ENCODE results near the gene RAB12.
A peak's percentile ranks its signal among the peaks of the same experiment; 100 is the strongest.

The RAB12 gene

DNA sequence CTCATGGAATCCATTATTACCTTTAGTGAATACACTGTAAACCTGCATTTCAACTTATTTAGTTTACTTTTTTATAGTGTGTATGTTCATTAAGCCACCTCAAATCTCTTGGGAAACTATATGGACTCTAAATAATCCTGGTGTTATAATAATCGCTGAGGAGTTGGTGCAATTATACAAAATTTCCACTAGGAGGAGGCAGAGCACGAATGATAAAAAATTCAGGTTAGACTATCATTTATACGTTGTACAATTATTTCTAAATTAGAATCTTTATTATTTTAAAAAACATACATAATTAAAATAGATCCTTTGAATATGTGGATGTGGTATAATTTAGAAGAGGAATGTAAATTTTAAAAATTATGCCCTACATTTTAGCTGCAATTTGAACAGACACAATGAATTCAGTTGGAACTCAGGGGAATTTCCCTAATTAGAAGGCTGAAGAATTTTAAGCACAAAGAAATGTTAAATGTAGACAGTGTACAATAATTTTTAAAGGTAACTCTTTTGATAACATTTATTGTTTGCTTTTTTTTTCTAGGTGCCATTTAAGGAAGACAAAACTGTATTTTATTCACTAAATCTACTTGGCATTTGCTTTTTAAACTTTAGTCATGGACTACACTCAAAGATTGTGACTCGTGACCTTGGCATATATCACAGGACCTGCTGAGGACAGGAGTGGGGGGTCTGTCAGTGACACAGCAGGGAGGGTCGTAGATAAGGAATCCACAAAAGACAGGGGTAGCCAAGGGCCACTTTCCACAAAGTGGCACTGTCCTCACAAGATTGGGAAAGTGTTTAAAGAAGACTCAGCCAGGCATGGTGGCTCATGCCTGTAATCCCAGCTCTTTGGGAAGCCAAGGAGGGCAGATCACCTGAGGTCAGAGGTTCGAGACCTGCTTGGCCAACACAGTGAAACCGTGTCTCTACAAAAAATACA, 45.5 kb downstream of the RAB12 start:
- TF ChIP-seq, protein P1, sequence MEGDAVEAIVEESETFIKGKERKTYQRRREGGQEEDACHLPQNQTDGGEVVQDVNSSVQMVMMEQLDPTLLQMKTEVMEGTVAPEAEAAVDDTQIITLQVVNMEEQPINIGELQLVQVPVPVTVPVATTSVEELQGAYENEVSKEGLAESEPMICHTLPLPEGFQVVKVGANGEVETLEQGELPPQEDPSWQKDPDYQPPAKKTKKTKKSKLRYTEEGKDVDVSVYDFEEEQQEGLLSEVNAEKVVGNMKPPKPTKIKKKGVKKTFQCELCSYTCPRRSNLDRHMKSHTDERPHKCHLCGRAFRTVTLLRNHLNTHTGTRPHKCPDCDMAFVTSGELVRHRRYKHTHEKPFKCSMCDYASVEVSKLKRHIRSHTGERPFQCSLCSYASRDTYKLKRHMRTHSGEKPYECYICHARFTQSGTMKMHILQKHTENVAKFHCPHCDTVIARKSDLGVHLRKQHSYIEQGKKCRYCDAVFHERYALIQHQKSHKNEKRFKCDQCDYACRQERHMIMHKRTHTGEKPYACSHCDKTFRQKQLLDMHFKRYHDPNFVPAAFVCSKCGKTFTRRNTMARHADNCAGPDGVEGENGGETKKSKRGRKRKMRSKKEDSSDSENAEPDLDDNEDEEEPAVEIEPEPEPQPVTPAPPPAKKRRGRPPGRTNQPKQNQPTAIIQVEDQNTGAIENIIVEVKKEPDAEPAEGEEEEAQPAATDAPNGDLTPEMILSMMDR (IDR thresholded peaks at IDR 0.05; ENCODE audit: low read depth, low read length, poor library complexity, severe bottlenecking) = peak; percentile 58
- TF ChIP-seq EZH2phosphoT487 (IDR thresholded peaks at IDR 0.05; ENCODE audit: borderline replicate concordance, low read length) = no peak

DNA sequence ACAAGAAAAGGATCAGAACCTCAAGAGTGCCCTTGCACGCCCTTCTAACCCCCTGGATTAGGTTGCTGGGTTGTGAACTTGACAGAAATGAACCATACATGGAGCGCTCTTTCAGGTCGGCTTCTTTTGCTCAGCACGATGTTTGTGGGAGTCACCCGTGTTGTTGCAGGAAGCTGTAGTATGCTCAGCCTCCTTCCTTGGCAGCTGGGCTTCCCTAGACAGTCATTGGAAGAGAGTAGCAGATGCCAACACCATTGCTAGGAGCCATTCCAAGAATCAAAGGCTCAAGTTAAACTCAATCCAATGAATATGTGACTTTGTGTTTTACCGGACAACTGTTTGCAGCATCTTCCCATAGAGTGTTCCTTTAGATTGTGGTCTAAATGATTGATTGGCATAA, 47.0 kb downstream of the RAB12 start:
- H3K9me2 ChIP-seq (replicated peaks; ENCODE audit: control insufficient read depth, low read length) = no peaks in the 10 kb centered on the region
- no peak overlapping the region for H3K4me2 ChIP-seq (ENCODE audit: low read length)
- no peaks in the 10 kb centered on the region for H3K9me3 ChIP-seq (ENCODE audit: control insufficient read depth, insufficient read depth, low read length)
- no peak overlapping the region for H3K27ac ChIP-seq (ENCODE audit: low read depth, low read length)
- TF ChIP-seq EZH2phosphoT487 (IDR thresholded peaks at IDR 0.05; ENCODE audit: borderline replicate concordance, low read length) = no peak
- TF ChIP-seq, protein P1 (IDR thresholded peaks at IDR 0.05; ENCODE audit: low read depth, low read length, poor library complexity, severe bottlenecking) = no peak
- peaks cover 9% of the 10 kb centered on the region for H3K4me1 ChIP-seq (ENCODE audit: control insufficient read depth, low read length)
- no peaks in the 10 kb centered on the region for H3F3A ChIP-seq (ENCODE audit: control insufficient read depth, insufficient read depth)
- no peaks in the 10 kb centered on the region for H3K27me3 ChIP-seq (ENCODE audit: control insufficient read depth, low read length)
- H3K79me2 ChIP-seq (ENCODE audit: control insufficient read depth, low read length) = no peaks in the 10 kb centered on the region
- H3K36me3 ChIP-seq (ENCODE audit: control insufficient read depth, low read length) = no peaks in the 10 kb centered on the region
- no peaks in the 10 kb centered on the region for H4K20me1 ChIP-seq (ENCODE audit: control insufficient read depth, insufficient read depth, low read depth, low read length)
- no peak overlapping the region for H3K4me3 ChIP-seq (ENCODE audit: low read length)

More for the DNA sequence above, 45.5 kb downstream of the RAB12 start:
- no peaks in the 10 kb centered on the region for H3K36me3 ChIP-seq (ENCODE audit: control insufficient read depth, low read length)
- no peak overlapping the region for H3K4me3 ChIP-seq (ENCODE audit: low read length)
- no peaks in the 10 kb centered on the region for H3K9me2 ChIP-seq (replicated peaks; ENCODE audit: control insufficient read depth, low read length)
- no peaks in the 10 kb centered on the region for H4K20me1 ChIP-seq (ENCODE audit: control insufficient read depth, insufficient read depth, low read depth, low read length)
- peaks cover 13% of the 10 kb centered on the region for H3K4me1 ChIP-seq (ENCODE audit: control insufficient read depth, low read length)
- H3K27ac ChIP-seq (ENCODE audit: low read depth, low read length) = no peak overlapping the region
- H3K79me2 ChIP-seq (ENCODE audit: control insufficient read depth, low read length) = no peaks in the 10 kb centered on the region
- no peak overlapping the region for H3K4me2 ChIP-seq (ENCODE audit: low read length)
- no peaks in the 10 kb centered on the region for H3F3A ChIP-seq (ENCODE audit: control insufficient read depth, insufficient read depth)
- no peaks in the 10 kb centered on the region for H3K9me3 ChIP-seq (ENCODE audit: control insufficient read depth, insufficient read depth, low read length)
- H3K27me3 ChIP-seq (ENCODE audit: control insufficient read depth, low read length) = no peaks in the 10 kb centered on the region

DNA sequence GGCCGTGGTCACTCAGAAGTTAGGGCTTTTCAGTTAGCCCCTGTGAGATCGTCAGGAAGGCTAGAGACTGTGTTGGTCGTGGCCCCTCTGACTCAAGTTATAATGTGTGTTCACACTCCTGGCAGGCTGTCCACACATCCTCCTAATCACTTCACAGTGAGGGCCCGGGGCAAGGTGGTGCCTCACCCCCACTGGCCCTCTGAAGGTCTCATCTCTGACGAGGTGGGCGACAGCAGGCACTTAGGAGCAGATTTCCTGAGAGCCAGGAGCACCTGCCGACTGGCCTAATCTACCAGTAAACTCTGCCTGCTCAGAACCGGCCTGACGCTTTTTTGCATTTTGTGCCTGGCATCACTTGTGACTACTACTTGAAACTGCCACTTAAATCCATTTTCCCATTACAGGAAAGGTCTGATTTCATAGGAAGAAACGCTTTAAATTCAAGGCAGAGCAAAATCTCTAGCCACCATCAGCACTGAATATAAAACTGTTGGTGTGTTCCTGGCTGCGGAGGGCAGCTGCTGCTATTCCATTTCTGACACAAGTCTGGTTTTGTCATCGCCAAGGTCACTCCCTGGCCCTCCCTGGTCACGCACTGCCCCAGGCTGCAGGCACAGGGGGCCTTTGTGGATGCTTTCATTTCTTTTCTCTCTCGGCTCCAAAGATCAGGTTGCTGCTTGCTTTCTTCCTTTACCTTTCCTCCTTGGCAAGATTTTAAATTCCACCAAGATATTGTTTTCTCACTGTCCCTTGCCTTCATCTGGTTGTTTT, 48.0 kb downstream of the RAB12 start:
- no peaks in the 10 kb centered on the region for H3K79me2 ChIP-seq (ENCODE audit: control insufficient read depth, low read length)
- peaks cover 18% of the 10 kb centered on the region for H3K4me1 ChIP-seq (ENCODE audit: control insufficient read depth, low read length)
- no peak overlapping the region for H3K4me2 ChIP-seq (ENCODE audit: low read length)
- H3K27ac ChIP-seq (ENCODE audit: low read depth, low read length) = no peak overlapping the region
- H3F3A ChIP-seq (ENCODE audit: control insufficient read depth, insufficient read depth) = no peaks in the 10 kb centered on the region
- no peak for TF ChIP-seq EZH2phosphoT487 (IDR thresholded peaks at IDR 0.05; ENCODE audit: borderline replicate concordance, low read length)
- TF ChIP-seq, protein P1 (IDR thresholded peaks at IDR 0.05; ENCODE audit: low read depth, low read length, poor library complexity, severe bottlenecking) = no peak
- no peak overlapping the region for H3K4me3 ChIP-seq (ENCODE audit: low read length)
- no peaks in the 10 kb centered on the region for H3K36me3 ChIP-seq (ENCODE audit: control insufficient read depth, low read length)
- no peaks in the 10 kb centered on the region for H3K9me3 ChIP-seq (ENCODE audit: control insufficient read depth, insufficient read depth, low read length)
- H4K20me1 ChIP-seq (ENCODE audit: control insufficient read depth, insufficient read depth, low read depth, low read length) = no peaks in the 10 kb centered on the region
- H3K27me3 ChIP-seq (ENCODE audit: control insufficient read depth, low read length) = no peaks in the 10 kb centered on the region
- no peaks in the 10 kb centered on the region for H3K9me2 ChIP-seq (replicated peaks; ENCODE audit: control insufficient read depth, low read length)

Measured in DOHH2 (cell line).